ENCODE results near the gene GPR26. TPM values are rescaled to one million over a fixed set of nuclear protein-coding genes. Genes with fewer than 3 reads are reported as not detected.
A peak's percentile ranks its signal among the peaks of the same experiment; 100 is the strongest.

Gene GPR26
- total RNA-seq, 2 donors from 2014 or later, result not detected

- no peak overlapping the region for H3K27ac ChIP-seq (ENCODE audit: low read depth, low read length)
- WGBS, 2 experiments (ENCODE audit: insufficient coverage in 1 of 2, insufficient read length in 1 of 2), result 75 to 80% methylated on average over 5 to 13 of the region's 13 CpGs
Observed at GRCh38 chr10:123687758-123688157, 21.6 kb downstream of the GPR26 start.

GRCh38 chr10:123689880-123690279, 23.7 kb downstream of the GPR26 start:
- H3K9me3 ChIP-seq (ENCODE audit: control insufficient read depth, low read length), result no peaks in the 10 kb centered on the region
- no peaks in the 10 kb centered on the region for H3K27me3 ChIP-seq (ENCODE audit: control insufficient read depth, insufficient read depth, low read length, poor library complexity, severe bottlenecking)
- Mint-ChIP-seq H3K4me3 (no peak overlapping the region), H3K9me3 (no peaks in the 10 kb centered on the region), H3K27ac (no peak overlapping the region), H3K36me3 (ENCODE audit: low read depth) (no peaks in the 10 kb centered on the region), H3K27me3 (ENCODE audit: insufficient read depth) (no peaks in the 10 kb centered on the region), H3K4me1 (no peaks in the 10 kb centered on the region)
- peak; percentile 15 for DNase-seq
- TF ChIP-seq CTCF (conservative IDR thresholded peaks at IDR 0.05), result no peak
- no peaks in the 10 kb centered on the region for H3K36me3 ChIP-seq (ENCODE audit: control insufficient read depth, insufficient read depth, low read length)
- no peaks in the 10 kb centered on the region for H3K4me1 ChIP-seq (ENCODE audit: control insufficient read depth, insufficient read depth, low read length)
- 84 to 88% methylated on average over 2 of the region's 2 CpGs for WGBS, 2 experiments (ENCODE audit: insufficient coverage in 1 of 2, insufficient read length in 1 of 2)
- H3K9ac ChIP-seq (ENCODE audit: extremely low read depth, low read length, poor library complexity, severe bottlenecking), result no peak overlapping the region
- H3K4me3 ChIP-seq (ENCODE audit: low read length), result no peak overlapping the region
- no peak overlapping the region for H3K27ac ChIP-seq (ENCODE audit: low read depth, low read length)

More at GRCh38 chr10:123687758-123688157, 21.6 kb downstream of the GPR26 start:
- no peaks in the 10 kb centered on the region for H3K4me1 Mint-ChIP-seq
- no peak overlapping the region for H3K27ac Mint-ChIP-seq
- no peaks in the 10 kb centered on the region for H3K9me3 Mint-ChIP-seq
- H3K9ac ChIP-seq (ENCODE audit: extremely low read depth, low read length, poor library complexity, severe bottlenecking), result no peak overlapping the region
- no peak overlapping the region for H3K4me3 Mint-ChIP-seq
- H3K36me3 Mint-ChIP-seq (ENCODE audit: low read depth), result no peaks in the 10 kb centered on the region
- TF ChIP-seq CTCF (conservative IDR thresholded peaks at IDR 0.05), result peak; percentile 64
- H3K27me3 Mint-ChIP-seq (ENCODE audit: insufficient read depth), result no peaks in the 10 kb centered on the region
- H3K4me3 ChIP-seq (ENCODE audit: low read length), result no peak overlapping the region
- DNase-seq, result peak; percentile 74
- H3K36me3 ChIP-seq (ENCODE audit: control insufficient read depth, insufficient read depth, low read length), result no peaks in the 10 kb centered on the region
- no peaks in the 10 kb centered on the region for H3K4me1 ChIP-seq (ENCODE audit: control insufficient read depth, insufficient read depth, low read length)
- no peaks in the 10 kb centered on the region for H3K27me3 ChIP-seq (ENCODE audit: control insufficient read depth, insufficient read depth, low read length, poor library complexity, severe bottlenecking)
- H3K9me3 ChIP-seq (ENCODE audit: control insufficient read depth, low read length), result no peaks in the 10 kb centered on the region

GRCh38 chr10:123703195-123703790, 37.1 kb downstream of the GPR26 start:
- no peaks in the 10 kb centered on the region for H3K9me3 ChIP-seq (ENCODE audit: control insufficient read depth, low read length)
- no peaks in the 10 kb centered on the region for H3K9me3 Mint-ChIP-seq
- WGBS, 2 experiments (ENCODE audit: insufficient coverage in 1 of 2, insufficient read length in 1 of 2), result 83 to 94% methylated on average over 2 to 6 of the region's 6 CpGs
- peaks cover 2% of the 10 kb centered on the region for H3K4me1 Mint-ChIP-seq
- H3K27me3 Mint-ChIP-seq (ENCODE audit: insufficient read depth), result peaks cover 4% of the 10 kb centered on the region
- TF ChIP-seq CTCF (conservative IDR thresholded peaks at IDR 0.05), result peak; percentile 43
- H3K4me1 ChIP-seq (ENCODE audit: control insufficient read depth, insufficient read depth, low read length), result no peaks in the 10 kb centered on the region
- no peak overlapping the region for H3K4me3 ChIP-seq (ENCODE audit: low read length)
- H3K27ac ChIP-seq (ENCODE audit: low read depth, low read length), result no peak overlapping the region
- no peaks in the 10 kb centered on the region for H3K36me3 Mint-ChIP-seq (ENCODE audit: low read depth)
- no peaks in the 10 kb centered on the region for H3K27me3 ChIP-seq (ENCODE audit: control insufficient read depth, insufficient read depth, low read length, poor library complexity, severe bottlenecking)
- no peak overlapping the region for H3K27ac Mint-ChIP-seq
- DNase-seq, result peak; percentile 46
- no peaks in the 10 kb centered on the region for H3K36me3 ChIP-seq (ENCODE audit: control insufficient read depth, insufficient read depth, low read length)
- H3K9ac ChIP-seq (ENCODE audit: extremely low read depth, low read length, poor library complexity, severe bottlenecking), result no peak overlapping the region
- H3K4me3 Mint-ChIP-seq, result no peak overlapping the region

Data from endodermal cell (in vitro differentiated cells).